Hepatocyte (in vitro differentiated cells): ENCODE measurements around the gene EXOC6. TPM values are rescaled to one million over a fixed set of nuclear protein-coding genes. Genes with fewer than 3 reads are reported as not detected.

Source experiments
- DNase-seq: peaks from one replicate; pipeline ENCODE4 v3.0.0-alpha.2; 2016; ENCODE audit warnings: low spot score
- H2AFZ ChIP-seq: fragments of 200-600 bp; sonication (generic); 2 replicates; pipeline ENCODE4 v1.6.0; 2016; ENCODE audit warnings: antibody characterized with exemption, mild to moderate bottlenecking
- H3K27ac ChIP-seq: fragments of 200-600 bp; sonication (generic); 2 replicates; pipeline ENCODE4 v1.5.1; 2016; ENCODE audit warnings: mild to moderate bottlenecking
- H3K27me3 ChIP-seq: fragments of 200-600 bp; sonication (generic); 2 replicates; pipeline ENCODE4 v1.6.1; 2016
- H3K36me3 ChIP-seq: fragments of 200-600 bp; sonication (generic); replicated peaks from 2 replicates; pipeline ENCODE4 v1.5.1; 2016; ENCODE audit warnings: low read depth; ENCODE audit not compliant: insufficient read depth
- H3K4me1 ChIP-seq: fragments of 200-600 bp; sonication (generic); 2 replicates; pipeline ENCODE4 v1.5.1; 2016; ENCODE audit warnings: mild to moderate bottlenecking, moderate library complexity; ENCODE audit not compliant: insufficient read depth
- H3K4me2 ChIP-seq: fragments of 200-600 bp; sonication (generic); 2 replicates; pipeline ENCODE4 v1.6.0; 2016
- H3K4me3 ChIP-seq: fragments of 200-600 bp; sonication (generic); 2 replicates; pipeline ENCODE4 v1.5.1; 2016; ENCODE audit warnings: mild to moderate bottlenecking
- H3K79me2 ChIP-seq: fragments of 200-600 bp; sonication (generic); 2 replicates; pipeline ENCODE4 v1.6.0; 2017; ENCODE audit warnings: mild to moderate bottlenecking
- H3K9me2 ChIP-seq: fragments of 200-600 bp; sonication (generic); replicated peaks from 2 replicates; pipeline ENCODE4 v1.6.0; 2017; ENCODE audit warnings: mild to moderate bottlenecking; ENCODE audit not compliant: insufficient read depth
- H3K9me3 ChIP-seq: fragments of 200-600 bp; sonication (generic); 2 replicates; pipeline ENCODE4 v1.5.1; 2016; ENCODE audit warnings: low read depth, mild to moderate bottlenecking
- H4K20me1 ChIP-seq: fragments of 200-600 bp; sonication (generic); 2 replicates; pipeline ENCODE4 v1.6.0; 2016; ENCODE audit warnings: mild to moderate bottlenecking; ENCODE audit not compliant: insufficient read depth, poor library complexity, severe bottlenecking
- CTCF ChIP-seq: fragments of 200-600 bp; sonication (generic); IDR thresholded peaks from 2 replicates; pipeline ENCODE4 v1.5.1; 2016; ENCODE audit warnings: antibody characterized with exemption, mild to moderate bottlenecking; ENCODE audit not compliant: poor library complexity
- EZH2 ChIP-seq: fragments of 200-600 bp; sonication (generic); IDR thresholded peaks from 2 replicates; pipeline ENCODE4 v1.6.1; 2016; ENCODE audit warnings: antibody characterized with exemption, mild to moderate bottlenecking, borderline replicate concordance
- EZH2phosphoT487 ChIP-seq: fragments of 200-600 bp; sonication (generic); IDR thresholded peaks from one replicate; pipeline ENCODE4 v1.6.1; 2018; ENCODE audit warnings: antibody characterized with exemption, mild to moderate bottlenecking, low read depth, moderate library complexity; ENCODE audit not compliant: unreplicated experiment, severe bottlenecking
- WGBS: methylation state at CpG from one replicate; pipeline ENCODE4 v1.1.6; 2016; ENCODE audit warnings: low lambda C conversion rate; ENCODE audit errors: missing lambda C conversion rate; 5-methylcytosine and 5-hydroxymethylcytosine counted together
- polyA plus RNA-seq: library from polyadenylated mRNA; unstranded; fragments of >200 nt; fragmentation: Nextera tagmentation; extraction: Ambion mirVana; gene quantifications from 2 replicates; pipeline ENCODE4 v1.2.1, GENCODE V29; 2016
- total RNA-seq: library from RNA; depleted of rRNA; stranded (reverse); fragments of >200 nt; gene quantifications from 2 replicates; pipeline ENCODE4 v1.2.3, GENCODE V29; 2014

Gene EXOC6
- total and polyA plus RNA-seq, 2 experiments from 2014 or later = 5.8 to 11.7 TPM

- H3K4me3 ChIP-seq = no peak overlapping the region
- no peak overlapping the region for H2AFZ ChIP-seq
- no peak overlapping the region for H3K27ac ChIP-seq
- H3K9me3 ChIP-seq = no peaks in the 10 kb centered on the region
- no peaks in the 10 kb centered on the region for H3K36me3 ChIP-seq
- H3K4me1 ChIP-seq = no peaks in the 10 kb centered on the region
- H4K20me1 ChIP-seq = no peaks in the 10 kb centered on the region
- no peaks in the 10 kb centered on the region for H3K79me2 ChIP-seq
- no peak overlapping the region for H3K4me2 ChIP-seq
- no peak for DNase-seq
- H3K9me2 ChIP-seq = no peaks in the 10 kb centered on the region
- TF ChIP-seq CTCF (no peak), EZH2phosphoT487 (no peak)
- WGBS = 96% methylated on average over 2 of the region's 2 CpGs
- H3K27me3 ChIP-seq = no peaks in the 10 kb centered on the region
These were observed 150.9 kb downstream of the EXOC6 start for GRCh38 chr10:92999191-92999590.

- 12% methylated on average over 3 of the region's 3 CpGs for WGBS
- no peaks in the 10 kb centered on the region for H3K9me2 ChIP-seq
- H3K27ac ChIP-seq = no peak overlapping the region
- no peaks in the 10 kb centered on the region for H3K79me2 ChIP-seq
- H3K36me3 ChIP-seq = no peaks in the 10 kb centered on the region
- TF ChIP-seq EZH2phosphoT487 (no peak), CTCF (peak; percentile 79)
- no peak overlapping the region for H2AFZ ChIP-seq
- H3K4me3 ChIP-seq = no peak overlapping the region
- H3K27me3 ChIP-seq = no peaks in the 10 kb centered on the region
- no peaks in the 10 kb centered on the region for H3K9me3 ChIP-seq
- DNase-seq = peak; percentile 63
- H3K4me2 ChIP-seq = no peak overlapping the region
- no peaks in the 10 kb centered on the region for H4K20me1 ChIP-seq
- H3K4me1 ChIP-seq = no peaks in the 10 kb centered on the region
These were observed 158.2 kb downstream of the EXOC6 start for GRCh38 chr10:93006435-93007039.

- no peaks in the 10 kb centered on the region for H3K9me2 ChIP-seq
- H2AFZ ChIP-seq = no peak overlapping the region
- no peaks in the 10 kb centered on the region for H3K4me1 ChIP-seq
- H3K4me2 ChIP-seq = no peak overlapping the region
- no peaks in the 10 kb centered on the region for H3K36me3 ChIP-seq
- TF ChIP-seq EZH2phosphoT487 (no peak), EZH2 (no peak), CTCF (no peak)
- H4K20me1 ChIP-seq = no peaks in the 10 kb centered on the region
- DNase-seq = no peak
- H3K9me3 ChIP-seq = no peaks in the 10 kb centered on the region
- no peak overlapping the region for H3K27ac ChIP-seq
- no peaks in the 10 kb centered on the region for H3K79me2 ChIP-seq
- H3K4me3 ChIP-seq = no peak overlapping the region
- H3K27me3 ChIP-seq = no peaks in the 10 kb centered on the region
- 93% methylated on average over 3 of the region's 3 CpGs for WGBS
These were observed 167.4 kb downstream of the EXOC6 start for GRCh38 chr10:93015722-93016121.
